Caco-2 (cell line): ENCODE data around the gene NPTX1. TPM values are rescaled to one million over a fixed set of nuclear protein-coding genes. Genes with fewer than 3 reads are reported as not detected.

ENCODE experiments used
- BruUV-seq: library from RNA; stranded (reverse); fragments of 400-500 nt; replicated peaks from 2 replicates; lab custom pipeline; 2021; lab: Mats Ljungman, UMichigan
- CTCF ChIA-PET: fragments of 300-600 bp; sonication (Branson Sonifier 250); formaldehyde crosslinking; loops from one replicate; lab custom pipeline; 2022; ENCODE audit warnings: antibody characterized with exemption; lab: Charles Lee
- POLR2A ChIA-PET: fragments of 300-600 bp; sonication (Branson Sonifier 250); formaldehyde crosslinking; loops from one replicate; lab custom pipeline; 2022; ENCODE audit warnings: antibody characterized with exemption; lab: Charles Lee
- DNase-seq, 2 experiments: peaks; one replicate each; pipeline versions ENCODE4 v3.0.0 to v3.0.0-alpha.2; 2020 to 2022
- H3K27me3 ChIP-seq: replicated peaks from 2 replicates; pipeline ENCODE4 v1.6.0; 2011; ENCODE audit warnings: low read length; ENCODE audit not compliant: control insufficient read depth, insufficient read depth
- H3K36me3 ChIP-seq: 2 replicates; pipeline ENCODE4 v1.5.1; 2011; ENCODE audit warnings: low read length; ENCODE audit not compliant: control insufficient read depth, insufficient read depth
- H3K4me1 ChIP-seq: fragments of 250-450 bp; sonication (Bioruptor Pico); 2 replicates; pipeline ENCODE4 v1.5.1; 2020; ENCODE audit warnings: mild to moderate bottlenecking
- H3K4me3 ChIP-seq: 2 replicates; pipeline ENCODE4 v1.5.1; 2011; ENCODE audit warnings: low read depth, mild to moderate bottlenecking, control low read depth, low read length
- H3K9me3 ChIP-seq: fragments of 250-450 bp; sonication (Bioruptor Pico); 2 replicates; pipeline ENCODE4 v1.5.1; 2020; ENCODE audit warnings: mild to moderate bottlenecking, moderate library complexity
- H3K27ac Mint-ChIP-seq: one replicate; pipeline ENCODE4 v1.8.0; 2022; ENCODE audit warnings: mixed read lengths; ENCODE audit not compliant: unreplicated experiment
- H3K27me3 Mint-ChIP-seq: one replicate; pipeline ENCODE4 v1.8.0; 2022; ENCODE audit warnings: mixed read lengths; ENCODE audit not compliant: insufficient read depth, unreplicated experiment
- H3K36me3 Mint-ChIP-seq: one replicate; pipeline ENCODE4 v1.8.0; 2022; ENCODE audit warnings: mild to moderate bottlenecking, mixed read lengths; ENCODE audit not compliant: insufficient read depth, unreplicated experiment
- H3K4me1 Mint-ChIP-seq: one replicate; pipeline ENCODE4 v1.8.0; 2022; ENCODE audit warnings: low read depth, mixed read lengths; ENCODE audit not compliant: unreplicated experiment
- H3K4me3 Mint-ChIP-seq: one replicate; pipeline ENCODE4 v1.8.0; 2022; ENCODE audit warnings: mild to moderate bottlenecking, moderate library complexity, mixed read lengths; ENCODE audit not compliant: unreplicated experiment
- H3K9me3 Mint-ChIP-seq: one replicate; pipeline ENCODE4 v1.8.0; 2022; ENCODE audit warnings: mixed read lengths; ENCODE audit not compliant: unreplicated experiment
- CTCF ChIP-seq, 2 experiments: fragments of 200-600 bp in 1 of 2; IDR thresholded peaks; 1 replicate in 1 of 2; 2 replicates in 1 of 2; pipeline versions ENCODE4 v1.5.1 to v1.8.0; 2011 to 2022; ENCODE audit warnings: antibody characterized with exemption in 1 of 2, control low read depth in 1 of 2, inconsistent platforms in 1 of 2, low read depth in 1 of 2, low read length in 1 of 2, mild to moderate bottlenecking in 1 of 2, moderate library complexity in 1 of 2; ENCODE audit not compliant: insufficient read depth in 1 of 2, severe bottlenecking in 1 of 2, unreplicated experiment in 1 of 2
- intact Hi-C: fragments of 100-400 bp; cut with micrococcal nuclease; formaldehyde crosslinking; loops from one replicate; pipeline ENCODE4 v1.10.0; 2022; ENCODE audit not compliant: unreplicated experiment
- microRNA-seq: library from miRNA; unstranded; fragments of <30 nt; microRNA quantifications from one replicate; pipeline ENCODE4 v1.2.0, GENCODE V29; 2022
- total RNA-seq: library from RNA; stranded (reverse); gene quantifications from 2 replicates; pipeline ENCODE4 v1.2.3, GENCODE V29; 2022

The NPTX1 gene
- total RNA-seq, 1 experiment from 2014 or later, result 0.57 TPM

GRCh38 chr17:80419255-80419654, 57.2 kb downstream of the NPTX1 start:
- Histone ChIP-seq H3K9me3 (no peaks in the 10 kb centered on the region), H3K4me1 (peaks cover 2% of the 10 kb centered on the region; the same call in 1 of the 2 replicates), H3K4me3 (no peak overlapping the region), H3K36me3 (peaks cover 1% of the 10 kb centered on the region; the same call in 1 of the 2 replicates), H3K27me3 (no peaks in the 10 kb centered on the region)
- CTCF ChIA-PET, result no interaction called here
- Mint-ChIP-seq H3K9me3 (no peaks in the 10 kb centered on the region), H3K4me3 (no peak overlapping the region), H3K4me1 (peaks cover 2% of the 10 kb centered on the region), H3K36me3 (peaks cover 24% of the 10 kb centered on the region), H3K27ac (no peak overlapping the region), H3K27me3 (peaks cover under 1% of the 10 kb centered on the region)
- no TSS peak for BruUV-seq
- intact Hi-C loops, result no loop called here
- POLR2A ChIA-PET, result interaction anchor here (0.7 kb wide), 1 partner anchor 213 kb away, joined by 14 read pairs; no protein-coding TSS in a partner anchor
- DNase-seq, result no peak
- no peak for TF ChIP-seq CTCF (IDR thresholded peaks at IDR 0.05; ENCODE audit: insufficient read depth in 1 of 2, low read depth in 1 of 2, low read length in 1 of 2, severe bottlenecking in 1 of 2, unreplicated experiment in 1 of 2)

- ChIA-PET POLR2A (interaction anchor here (0.7 kb wide), 1 partner anchor 214 kb away, joined by 14 read pairs; no protein-coding TSS in a partner anchor), CTCF (no interaction called here)
- H3K36me3 Mint-ChIP-seq, result peaks cover 24% of the 10 kb centered on the region
These were observed 57.8 kb downstream of the NPTX1 start for GRCh38 chr17:80418589-80418988.

More at GRCh38 chr17:80418589-80418988, 57.8 kb downstream of the NPTX1 start:
- Mint-ChIP-seq H3K4me1 (peaks cover 9% of the 10 kb centered on the region), H3K4me3 (no peak overlapping the region), H3K27me3 (peaks cover 4% of the 10 kb centered on the region), H3K9me3 (no peaks in the 10 kb centered on the region), H3K27ac (no peak overlapping the region)
- intact Hi-C loops, result no loop called here
- no peak for DNase-seq
- BruUV-seq, result no TSS peak
- Histone ChIP-seq H3K4me1 (peaks cover 6% of the 10 kb centered on the region; the same call in 1 of the 2 replicates), H3K36me3 (peaks cover 1% of the 10 kb centered on the region; the same call in 1 of the 2 replicates), H3K27me3 (no peaks in the 10 kb centered on the region), H3K9me3 (no peaks in the 10 kb centered on the region), H3K4me3 (no peak overlapping the region)
- TF ChIP-seq CTCF (IDR thresholded peaks at IDR 0.05; ENCODE audit: insufficient read depth in 1 of 2, low read depth in 1 of 2, low read length in 1 of 2, severe bottlenecking in 1 of 2, unreplicated experiment in 1 of 2), result no peak

Small RNA genes lying within 50 kb of the gene (microRNA-seq; reads per million reads assigned to microRNA genes)
- gene MIR4730, result not detected

Other genes with a start within 250 kb of the NPTX1 start
- gene RNF213, start 215.8 kb downstream of the NPTX1 start, total RNA-seq, result 61.4 and 70.5 TPM in 2 replicates
- gene ENDOV, start 61.4 kb downstream of the NPTX1 start, total RNA-seq, result 20.5 and 21.5 TPM in 2 replicates
- gene RPTOR, start 68.2 kb upstream of the NPTX1 start, total RNA-seq, result 60.0 and 66.7 TPM in 2 replicates